Inferior parietal cortex (tissue), 1 donor: Measurements from ENCODE around the gene PALB2.

Experiments
- DNase-seq: peaks from one replicate; pipeline ENCODE4 v3.0.0-alpha.2; 2016; ENCODE audit errors: extremely low spot score

Gene PALB2

GRCh38 chr16:23581764-23582163, 59.3 kb downstream of the PALB2 start:
- DNase-seq: no peak

GRCh38 chr16:23580391-23580790, 60.7 kb downstream of the PALB2 start:
- no peak for DNase-seq

- DNase-seq: no peak
Observed at GRCh38 chr16:23579371-23579770, 61.7 kb downstream of the PALB2 start.

- no peak for DNase-seq
Observed at GRCh38 chr16:23578101-23578830, 62.8 kb downstream of the PALB2 start.

GRCh38 chr16:23577493-23577892, 63.6 kb downstream of the PALB2 start:
- no peak for DNase-seq

- DNase-seq: no peak
Observed at GRCh38 chr16:23575834-23576233, 65.3 kb downstream of the PALB2 start.

- no peak for DNase-seq
Observed at GRCh38 chr16:23573817-23574216, 67.3 kb downstream of the PALB2 start.

GRCh38 chr16:23572394-23572793, 68.7 kb downstream of the PALB2 start:
- no peak for DNase-seq

- no peak for DNase-seq
Observed at GRCh38 chr16:23571895-23572294, 69.2 kb downstream of the PALB2 start.

GRCh38 chr16:23570992-23571632, 70.0 kb downstream of the PALB2 start:
- no peak for DNase-seq

GRCh38 chr16:23567602-23568001, 73.5 kb downstream of the PALB2 start:
- no peak for DNase-seq

GRCh38 chr16:23566724-23567123, 74.4 kb downstream of the PALB2 start:
- DNase-seq: no peak

- no peak for DNase-seq
Observed at GRCh38 chr16:23564575-23565363, 76.3 kb downstream of the PALB2 start.

- no peak for DNase-seq
Observed at GRCh38 chr16:23563186-23563585, 77.9 kb downstream of the PALB2 start.

- DNase-seq: no peak
Observed at GRCh38 chr16:23562505-23562904, 78.6 kb downstream of the PALB2 start.

GRCh38 chr16:23561586-23561985, 79.5 kb downstream of the PALB2 start:
- no peak for DNase-seq

- no peak for DNase-seq
Observed at GRCh38 chr16:23557779-23558702, 83.1 kb downstream of the PALB2 start.

GRCh38 chr16:23556881-23557778, 84.0 kb downstream of the PALB2 start, which contains the start of the genes EARS2 and UBFD1:
Gene EARS2, minus strand, starts transcription at chr16:23557350. Its CDS starts 7 bp downstream, at chr16:23557343.
Gene UBFD1, plus strand, starts transcription at chr16:23557727. Its CDS starts 16 bp downstream, at chr16:23557743.
- peak; percentile 96 for DNase-seq

- no peak for DNase-seq
Observed at GRCh38 chr16:23554536-23554935, 86.6 kb downstream of the PALB2 start.
